GM21515 (cell line): ENCODE data around the gene IL25.

ENCODE experiments used
- ATAC-seq: cut with Tn5 transposase; IDR thresholded peaks from one replicate; pipeline ENCODE4 v1.9.1; 2021; ENCODE audit not compliant: unreplicated experiment

The IL25 gene

DNA sequence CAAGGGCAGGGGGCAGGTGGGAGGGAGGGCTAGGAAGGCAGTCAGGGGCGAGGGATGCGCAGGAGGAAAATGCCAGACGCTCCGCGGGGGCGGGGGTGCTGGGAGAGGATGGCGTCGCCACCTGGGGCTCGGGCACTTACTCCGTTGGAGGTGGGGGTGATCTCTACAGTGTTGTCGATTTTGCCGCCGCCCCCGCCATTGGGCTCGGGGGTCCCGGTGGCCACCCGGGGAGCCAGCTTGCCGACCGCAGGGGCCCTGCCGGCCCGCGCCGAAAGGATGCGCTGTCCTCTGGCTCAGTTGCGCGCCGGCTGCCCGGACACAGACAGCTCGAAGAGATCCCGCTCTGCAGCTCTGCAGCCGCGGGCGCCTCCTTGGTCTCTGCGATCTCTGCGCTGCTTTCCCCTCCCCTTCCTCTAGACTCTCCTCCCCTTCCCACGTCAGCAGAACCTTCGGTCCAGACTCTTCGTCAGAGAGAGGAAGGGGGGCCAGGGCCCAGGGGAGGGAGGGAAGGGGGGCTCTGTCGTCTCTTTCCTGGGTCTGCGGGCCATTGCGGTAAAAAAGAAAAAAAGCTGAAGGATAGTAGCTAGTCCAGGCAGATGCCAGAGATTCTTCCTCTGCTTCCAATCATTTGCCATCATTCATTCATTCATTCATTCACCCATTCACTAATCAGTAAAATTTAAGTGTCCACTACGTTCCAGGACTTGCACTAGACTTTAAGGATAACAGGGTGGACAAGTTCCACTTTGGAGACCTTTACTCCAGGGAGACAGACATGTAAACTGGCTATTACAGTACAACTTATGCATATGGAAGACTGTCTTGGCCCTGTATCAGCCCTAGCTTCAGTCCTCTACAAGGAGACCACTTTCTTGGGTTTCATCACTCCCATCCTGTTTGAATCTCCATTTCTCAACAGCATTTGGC, 19.8 kb upstream of the IL25 start, which contains the start of gene SLC22A17:
Gene SLC22A17 (minus strand): TSS at position 382 of the 927 bp plus-strand sequence.
- no peak for ATAC-seq

DNA sequence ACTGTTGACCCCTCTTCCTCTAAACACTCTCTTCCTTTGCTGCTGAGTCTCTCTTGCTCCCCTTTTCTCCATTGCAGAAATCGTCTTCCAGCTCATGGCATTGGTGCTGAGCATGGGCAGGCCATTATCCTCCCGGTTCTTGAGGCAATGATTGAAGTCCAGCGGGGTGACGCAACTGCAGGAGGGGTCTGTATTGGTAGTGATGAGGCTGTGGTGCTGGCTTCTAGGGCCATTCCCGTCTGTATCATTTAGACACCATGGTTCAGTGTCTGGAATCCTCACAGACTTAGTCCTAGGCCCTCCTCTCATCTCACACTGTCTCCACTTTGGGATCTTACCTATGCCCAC, 19.2 kb upstream of the IL25 start:
- ATAC-seq, result no peak

DNA sequence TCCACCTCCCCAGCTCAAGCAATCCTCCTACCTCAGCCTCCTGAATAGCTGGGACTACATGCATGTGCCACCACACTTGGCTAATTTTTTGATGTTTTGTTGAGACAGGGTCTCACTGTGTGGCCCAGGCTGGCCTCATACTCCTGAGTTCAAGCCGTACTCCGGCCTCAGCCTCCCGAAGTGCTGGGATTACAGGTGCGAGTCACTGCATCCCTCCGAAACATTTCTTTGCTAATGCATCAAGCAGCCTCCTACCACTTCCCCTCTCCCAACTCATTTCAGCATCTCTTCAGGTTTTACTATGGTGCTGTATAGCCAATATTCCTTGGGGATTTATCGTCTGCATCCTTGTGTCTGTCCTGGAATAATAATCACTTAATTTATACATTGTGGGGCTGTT, 17.6 kb upstream of the IL25 start:
- no peak for ATAC-seq

DNA sequence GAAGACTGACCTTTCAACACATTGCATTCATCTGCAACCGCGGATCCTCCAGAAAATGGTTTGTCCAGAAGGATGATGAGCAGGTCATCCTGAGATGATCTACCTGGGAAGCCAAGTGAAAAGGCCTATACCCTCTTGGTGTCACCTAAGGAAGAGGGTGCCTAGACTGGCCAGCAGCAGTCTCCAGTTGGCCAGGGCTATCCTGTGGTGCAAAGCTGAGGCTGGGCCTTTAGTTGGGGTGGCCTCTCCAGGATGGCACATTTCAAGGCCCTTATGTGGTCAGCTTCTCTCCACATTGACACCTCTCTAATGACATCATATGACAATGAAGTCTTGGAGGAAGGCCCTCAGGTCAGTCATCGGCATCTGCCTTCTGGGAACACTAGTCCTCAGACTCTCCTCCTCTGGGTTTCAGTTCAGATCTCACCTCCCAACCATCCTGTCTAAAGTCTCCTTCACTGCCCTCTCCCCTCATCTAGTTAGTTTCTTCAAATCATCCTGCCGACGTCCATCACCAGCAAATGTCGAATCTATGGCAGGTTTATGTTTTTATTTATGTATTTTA, 16.7 kb upstream of the IL25 start:
- no peak for ATAC-seq

DNA sequence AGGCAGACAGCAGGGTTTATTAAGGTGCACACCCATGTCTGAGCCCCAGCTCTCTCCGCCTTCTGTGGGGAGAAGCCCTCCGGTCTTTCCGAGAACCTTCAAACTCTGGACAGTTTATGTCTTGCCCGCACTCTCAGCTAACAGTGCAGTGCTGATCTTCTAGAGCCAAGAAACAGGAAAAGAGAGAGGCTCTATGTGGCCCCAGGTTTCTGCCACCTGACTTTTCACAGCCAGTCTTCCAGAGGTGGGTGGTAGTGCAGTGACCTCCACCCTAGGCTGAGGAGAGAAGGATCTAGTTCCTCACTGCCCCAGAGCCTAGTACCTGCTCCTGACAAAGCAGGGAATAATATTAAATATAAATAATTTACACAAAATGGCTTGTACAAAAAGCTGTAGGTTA, 15.9 kb upstream of the IL25 start:
- no peak for ATAC-seq

DNA sequence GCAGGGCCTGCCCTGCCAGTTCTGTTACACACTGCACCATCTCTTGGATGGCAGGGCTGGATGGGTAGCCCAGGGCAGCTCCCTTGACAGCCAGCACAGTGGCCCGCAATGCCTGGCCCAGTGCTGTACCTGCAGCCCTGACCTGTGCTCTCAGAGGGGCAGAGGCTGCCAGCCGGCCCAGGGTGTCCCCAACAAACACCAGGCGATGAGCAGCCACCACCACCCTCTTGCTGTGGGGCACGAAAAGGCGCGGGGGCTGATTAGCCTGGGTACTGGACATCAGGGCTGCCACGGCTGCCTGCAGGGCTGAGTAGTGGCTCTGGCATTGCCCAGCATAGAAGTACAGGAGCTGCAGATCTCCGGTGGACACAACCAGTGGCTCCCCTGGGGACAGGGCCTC, 15.3 kb upstream of the IL25 start:
- no peak for ATAC-seq

DNA sequence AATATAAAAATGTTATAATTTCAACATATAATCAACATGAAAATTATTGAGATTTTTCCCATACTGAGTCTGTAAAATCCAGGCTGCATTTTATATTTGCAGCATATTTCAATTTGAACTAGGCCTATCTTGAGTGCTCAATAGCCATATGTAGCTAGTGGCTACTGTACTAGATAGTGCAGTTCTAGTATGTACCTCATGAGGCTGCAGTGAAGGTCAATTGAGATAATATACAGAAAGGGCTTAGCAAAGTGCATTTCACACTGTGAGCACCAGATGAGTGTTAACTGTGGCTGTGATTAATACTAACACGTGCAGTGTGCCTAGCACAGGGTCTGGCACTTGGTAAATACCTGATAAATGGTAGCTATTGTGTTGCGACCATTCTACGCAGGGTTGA, 14.6 kb upstream of the IL25 start:
- ATAC-seq, result no peak

DNA sequence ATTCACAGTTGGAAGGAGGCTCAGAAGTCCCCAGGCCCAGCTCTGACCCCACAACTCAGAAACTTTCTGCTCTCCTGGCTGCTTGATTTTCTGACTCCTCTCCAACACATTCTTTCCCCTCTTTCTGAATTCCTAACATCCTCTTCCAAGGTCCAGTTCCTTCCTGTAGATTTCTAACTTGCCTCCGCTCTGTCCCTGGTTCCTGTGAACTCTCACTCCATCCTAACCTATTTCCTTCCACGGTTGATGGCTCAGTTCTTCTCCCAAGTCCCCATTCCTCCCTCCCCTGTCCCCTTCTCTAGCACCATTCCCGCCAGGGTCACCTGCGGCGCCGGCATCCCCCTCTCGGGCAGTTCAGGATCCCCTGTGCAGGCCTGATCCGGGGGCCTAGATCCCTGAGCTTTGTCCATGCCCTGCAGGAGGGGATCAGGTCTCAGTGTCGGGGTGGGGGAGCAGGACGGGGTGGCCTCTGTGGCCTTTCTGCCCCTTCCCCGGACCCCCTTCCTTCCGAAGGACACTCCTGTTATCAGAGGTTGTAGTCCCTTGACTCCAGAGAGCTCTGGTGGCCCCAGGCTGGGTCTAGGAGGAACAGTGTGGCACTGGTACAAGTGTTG, 13.9 kb upstream of the IL25 start:
- ATAC-seq, result no peak

DNA sequence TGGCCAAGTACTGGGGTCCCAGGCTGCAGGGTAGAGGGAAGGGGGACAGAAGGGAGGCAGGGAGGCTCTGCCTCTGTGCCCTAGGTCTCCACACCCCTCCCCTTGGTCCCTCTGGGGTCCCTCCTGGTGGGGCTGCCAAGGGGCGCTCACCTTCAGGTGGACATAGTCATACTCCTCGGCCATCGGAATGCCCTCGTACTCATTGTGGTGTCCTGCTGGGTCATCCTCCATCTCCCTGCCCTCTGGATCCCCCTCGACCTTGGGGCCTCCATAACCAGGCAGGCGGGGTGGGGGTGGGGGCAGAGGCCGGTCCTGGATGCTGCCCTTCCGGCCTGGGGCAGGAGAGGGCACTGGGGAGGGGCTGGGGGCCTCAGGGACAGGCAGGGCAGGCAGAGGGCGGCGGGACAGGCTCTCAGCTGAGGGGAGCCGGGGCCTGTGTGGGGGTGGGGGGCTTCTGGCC, 13.4 kb upstream of the IL25 start:
- ATAC-seq, result no peak

DNA sequence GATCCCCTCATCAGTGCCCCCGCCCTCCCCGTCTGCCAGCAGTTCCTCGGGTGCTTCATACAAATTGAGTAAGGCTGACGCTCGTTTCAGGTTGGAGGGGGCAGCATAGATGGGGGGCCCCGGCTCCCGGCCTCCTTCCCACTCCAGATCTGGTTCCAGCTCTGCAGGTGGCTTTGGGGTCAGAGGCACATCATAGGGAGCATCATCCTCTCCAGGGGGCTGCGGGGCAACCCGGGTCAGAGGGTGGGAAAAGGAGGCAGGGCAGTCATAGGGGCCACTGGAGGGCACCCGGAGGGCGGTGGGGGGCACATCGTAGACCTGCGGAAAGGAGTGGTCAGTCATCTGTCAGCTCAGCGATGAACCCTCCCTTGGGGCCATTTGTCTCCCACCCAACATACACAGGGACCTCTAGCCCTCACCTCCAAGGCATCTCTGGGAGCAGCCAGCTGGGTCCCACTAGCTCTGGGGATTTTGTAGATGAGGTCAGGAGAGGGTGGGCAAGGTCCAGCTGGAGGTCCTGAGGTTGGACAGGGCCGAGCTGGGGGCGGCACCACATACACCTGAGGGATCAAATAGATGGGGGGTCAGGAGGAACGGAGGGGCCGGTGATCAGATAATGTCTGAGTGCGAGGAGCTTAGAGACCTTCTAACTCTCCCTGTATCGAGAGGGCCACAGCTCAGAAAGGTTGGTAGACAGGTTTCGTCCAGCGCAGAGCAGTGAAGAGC, 12.7 kb upstream of the IL25 start:
- ATAC-seq, result no peak

DNA sequence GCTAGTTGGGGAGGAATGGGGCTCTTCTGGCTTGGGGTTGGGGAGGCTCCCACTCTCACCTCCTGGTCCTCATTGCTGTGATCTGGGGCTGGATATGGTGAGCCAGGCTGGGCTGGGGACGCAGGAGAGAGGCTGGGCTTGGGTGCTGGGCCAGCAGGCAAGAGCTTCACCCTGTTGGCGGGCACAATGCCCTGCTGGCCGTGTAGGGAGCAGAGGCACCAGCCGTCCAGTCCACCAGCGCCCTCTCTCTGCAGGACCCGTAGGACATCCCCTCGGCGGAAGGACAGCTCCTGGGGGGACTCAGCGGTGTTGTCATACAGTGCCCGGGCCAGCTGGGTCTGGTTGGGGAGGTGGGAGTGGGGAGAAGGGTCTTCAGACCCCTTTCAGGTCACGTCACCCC, 12.1 kb upstream of the IL25 start:
- no peak for ATAC-seq

DNA sequence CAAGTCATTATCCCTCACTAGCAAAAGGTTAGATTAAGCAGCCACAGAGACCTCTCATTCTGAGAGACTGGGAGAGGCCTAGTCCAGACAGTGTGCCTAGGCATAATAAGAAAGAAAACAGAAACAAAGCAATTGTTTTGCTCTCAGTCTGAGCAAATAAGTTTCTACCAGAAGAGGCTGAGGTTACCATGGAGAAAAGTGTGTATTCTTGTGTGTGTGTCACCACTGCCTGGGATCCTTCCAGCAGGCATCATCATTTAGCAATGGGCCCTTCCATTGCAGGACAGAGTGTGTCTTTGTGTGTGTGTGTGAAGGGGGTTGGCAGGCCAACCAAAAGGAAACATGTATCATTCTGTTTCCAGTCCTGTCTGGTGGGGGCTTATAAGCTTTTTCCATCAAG, 11.3 kb upstream of the IL25 start:
- ATAC-seq, result no peak

DNA sequence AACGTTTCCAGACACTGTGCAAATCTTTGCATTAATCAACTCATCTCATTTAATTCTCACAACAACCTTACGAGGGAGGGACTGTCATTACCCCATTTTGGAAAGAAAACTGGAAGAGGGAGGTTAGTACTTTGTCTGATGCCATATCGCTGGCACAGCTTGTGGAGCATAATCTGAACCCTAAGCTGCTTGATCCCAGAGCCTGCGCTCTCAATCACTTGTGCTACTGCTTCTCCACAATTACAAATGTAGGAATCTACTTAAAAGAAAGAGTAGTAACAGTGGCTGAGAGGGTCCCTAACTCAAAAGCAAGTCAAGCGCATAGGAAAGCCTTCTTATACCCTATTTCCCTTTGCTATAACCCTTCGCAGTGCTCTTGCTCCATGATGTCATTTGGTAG, 10.8 kb upstream of the IL25 start:
- no peak for ATAC-seq

DNA sequence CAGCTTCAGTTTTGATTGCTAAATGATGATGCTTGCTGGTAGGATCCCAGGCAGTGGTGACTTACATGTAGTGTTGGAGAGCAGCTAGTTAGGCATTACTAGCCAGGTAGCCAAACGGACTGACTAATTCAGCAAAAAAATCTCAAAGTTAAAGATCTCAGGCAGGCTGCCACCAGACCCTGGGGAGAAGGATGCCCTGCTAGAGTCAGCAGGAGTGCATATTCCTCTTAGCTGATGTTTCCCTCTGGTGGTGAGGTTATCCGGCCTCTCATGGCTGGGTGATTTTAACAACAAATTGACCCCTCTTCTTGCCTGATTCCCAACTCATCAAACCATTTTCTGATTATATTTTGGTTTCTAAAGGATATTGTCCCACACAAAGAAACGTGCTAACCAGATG, 10.4 kb upstream of the IL25 start:
- ATAC-seq, result no peak

DNA sequence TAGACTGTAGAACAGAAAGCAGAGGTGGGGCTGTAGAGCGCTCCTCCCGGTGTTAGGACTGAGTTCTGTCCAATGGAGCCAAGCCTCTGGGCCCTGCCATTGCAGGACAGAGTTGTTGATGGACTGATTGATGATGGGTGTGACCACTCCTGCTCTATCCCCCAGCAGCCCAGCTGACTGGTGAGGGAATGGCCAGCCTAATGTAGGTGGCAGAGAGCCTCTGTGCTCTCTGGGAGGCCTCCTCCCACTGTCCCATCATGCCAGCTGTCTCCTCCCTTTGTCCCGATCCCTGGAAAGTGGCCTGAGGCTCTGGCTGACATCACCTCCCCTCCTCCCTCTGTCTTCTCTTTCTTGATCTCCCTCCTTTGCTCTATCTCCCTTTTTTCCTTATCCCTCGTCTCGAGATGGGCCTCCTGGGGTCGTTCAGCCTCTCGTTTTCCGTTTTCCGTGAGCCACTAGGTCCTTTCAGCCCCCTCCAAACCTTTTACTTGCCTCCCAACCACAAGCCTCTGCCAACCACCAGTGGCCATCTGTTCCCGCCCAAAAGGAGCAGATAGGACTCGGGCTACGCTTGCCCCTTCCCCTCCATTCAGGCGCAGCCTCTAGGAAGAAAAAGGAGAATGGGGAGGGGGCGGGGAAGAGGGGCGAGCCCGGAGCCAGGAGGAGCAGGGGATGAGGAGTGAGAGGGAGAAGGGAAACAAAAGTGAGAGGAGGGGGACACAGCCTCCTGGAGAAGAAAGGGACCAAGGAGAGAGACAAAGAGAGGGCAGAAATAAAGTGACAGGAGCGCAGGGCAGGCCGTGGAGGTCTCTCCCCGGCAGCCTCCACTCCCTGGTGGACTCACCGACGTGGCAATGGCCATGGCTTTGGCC, 8.2 kb upstream of the IL25 start:
- no peak for ATAC-seq

DNA sequence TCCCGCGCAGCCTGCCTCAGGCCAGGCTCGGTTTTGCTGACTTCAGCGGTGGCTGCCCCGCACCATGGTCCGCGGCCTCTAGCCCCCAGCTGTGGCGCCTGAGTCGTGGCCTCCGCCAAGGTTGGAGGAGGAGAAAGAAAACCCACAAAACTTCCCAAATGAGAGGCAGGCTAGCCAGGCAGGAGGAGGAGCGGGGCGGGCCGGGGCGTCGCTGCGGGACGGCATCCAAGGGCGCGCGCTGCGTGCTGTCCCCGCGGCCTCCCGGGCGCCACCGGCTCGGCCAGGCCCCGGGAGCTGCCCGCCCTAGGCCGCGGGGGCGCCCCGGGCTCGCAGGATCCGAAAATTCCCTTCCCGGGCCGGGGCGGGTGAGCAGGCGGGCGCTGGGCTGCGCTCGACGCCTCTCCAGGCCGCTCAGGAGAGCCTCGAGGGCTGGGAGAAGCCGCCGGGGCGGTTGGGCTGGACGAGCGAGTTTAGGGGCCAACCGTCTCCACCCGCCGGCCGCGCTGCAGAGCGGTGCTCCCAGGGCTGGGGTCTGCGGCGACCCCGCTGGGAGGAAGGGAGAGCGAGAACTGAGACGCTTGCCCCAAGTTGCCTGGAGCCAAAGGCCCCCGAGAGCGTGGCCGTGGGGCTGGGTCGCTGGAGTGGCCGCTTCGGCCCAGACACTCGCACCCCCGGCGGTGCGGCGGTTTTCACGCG, 7.4 kb upstream of the IL25 start, which contains the start of gene EFS:
Gene EFS (minus strand): TSS at position 137 of the 696 bp plus-strand sequence. CDS start 147 bp downstream, outside the sequence.
- no peak for ATAC-seq

DNA sequence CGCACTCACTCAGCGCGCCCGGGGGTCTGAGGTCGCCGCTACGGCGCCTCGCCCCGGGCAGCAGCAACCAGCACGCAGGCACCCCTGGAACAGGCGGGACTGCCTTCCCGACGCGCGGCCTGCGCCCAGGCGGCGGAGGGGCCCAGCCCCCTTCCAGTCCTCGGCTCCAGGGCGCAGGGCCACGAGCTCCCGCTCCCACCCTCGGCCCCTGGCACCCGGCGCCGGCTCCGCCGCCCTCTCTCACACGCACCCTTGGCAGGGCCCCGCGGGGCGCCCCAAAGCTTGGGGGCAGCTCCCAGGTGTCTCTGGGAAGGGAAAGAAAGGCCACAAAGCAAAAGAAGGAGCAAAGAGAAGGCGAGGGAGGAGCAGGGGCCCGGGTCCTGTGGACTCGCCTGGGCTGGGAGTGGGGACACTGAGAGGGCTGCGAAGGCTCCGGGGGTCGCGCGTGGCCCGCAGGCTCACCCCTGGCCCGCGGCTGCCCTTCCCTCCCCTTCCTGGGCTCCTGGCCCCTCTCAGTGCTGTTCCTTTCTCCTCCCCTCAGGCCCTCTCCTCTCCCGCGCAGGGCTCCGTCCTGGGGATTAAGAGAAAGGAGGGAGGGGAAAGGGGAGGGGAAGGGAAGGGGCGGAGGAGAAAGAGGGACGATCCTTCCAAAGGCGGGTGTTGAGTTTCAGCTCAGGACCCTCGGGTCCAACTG, 6.7 kb upstream of the IL25 start:
- no peak for ATAC-seq

DNA sequence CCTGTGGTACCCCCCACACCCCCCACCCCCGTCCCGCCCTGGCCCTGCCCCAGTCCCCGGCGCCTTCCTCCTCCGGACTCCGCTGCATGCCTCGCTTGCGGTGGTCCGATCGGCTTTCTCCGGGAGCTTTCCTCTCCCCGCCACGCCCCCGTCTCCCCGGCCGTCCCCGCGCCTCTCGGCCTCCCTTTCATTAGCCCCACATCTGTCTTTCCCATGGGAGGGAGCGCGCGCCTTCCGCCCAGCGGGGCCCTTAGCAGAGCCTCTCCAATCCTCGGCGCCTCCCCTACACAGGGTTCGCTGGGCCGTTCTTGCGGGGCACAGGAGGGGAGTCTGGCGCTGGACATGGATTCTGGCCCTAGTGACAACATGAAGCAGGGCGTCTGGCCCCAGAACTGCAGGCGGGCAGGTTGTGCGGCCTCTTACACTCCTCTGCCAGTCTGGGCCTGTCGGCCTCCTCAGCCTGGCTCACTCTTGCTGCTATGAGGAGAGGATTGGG, 6.1 kb upstream of the IL25 start:
- no peak for ATAC-seq

DNA sequence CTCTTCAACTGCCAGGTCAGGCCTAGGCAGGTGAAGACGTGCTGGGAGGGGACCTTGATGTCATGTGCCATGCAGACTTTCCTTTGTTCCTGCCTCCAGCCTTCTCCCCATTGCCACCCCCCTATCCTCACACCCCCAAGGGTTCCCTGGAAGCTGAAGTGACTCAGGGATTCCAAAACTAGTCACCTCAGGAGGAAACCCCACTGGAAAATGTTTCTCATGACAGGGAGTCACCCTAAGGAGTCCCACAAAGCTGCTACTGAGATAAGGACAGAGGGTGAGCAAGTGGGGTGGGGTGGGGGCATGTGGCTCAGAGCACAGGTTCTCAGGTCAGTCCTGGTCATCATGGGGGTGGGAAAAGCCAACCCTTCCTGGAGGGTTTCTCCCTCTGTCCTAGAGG, 2.4 kb upstream of the IL25 start:
- ATAC-seq, result no peak
